GM21576 (cell line): Measurements from ENCODE around the gene PRKN.
"Not testable (repeated sequence)": the region's sequence is repeated elsewhere in the genome, so short reads cannot be mapped to it uniquely, and the experiment has no call there.

Source experiments
- ATAC-seq: cut with Tn5 transposase; IDR thresholded peaks from one replicate; pipeline ENCODE4 v1.9.1; 2021; ENCODE audit warnings: mild to moderate bottlenecking, moderate library complexity; ENCODE audit not compliant: unreplicated experiment

The PRKN gene

DNA sequence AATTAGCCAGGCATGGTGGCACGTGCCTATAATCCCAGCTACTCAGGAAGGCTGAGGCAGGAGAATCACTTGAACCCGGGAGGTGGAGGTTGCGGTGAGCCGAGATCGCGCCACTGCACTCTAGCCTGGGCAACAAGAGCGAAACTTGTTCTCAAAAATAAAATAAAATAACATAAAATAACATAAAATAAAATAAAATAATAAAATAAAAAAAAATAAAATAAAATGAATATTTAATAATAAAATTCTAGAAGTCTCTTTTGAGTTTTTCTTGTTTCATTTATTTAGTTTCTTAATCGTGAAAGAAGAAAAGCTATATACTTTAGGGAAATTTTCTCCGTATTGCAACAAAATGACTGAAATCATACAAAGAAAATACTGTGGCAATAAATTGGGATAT, 841.0 kb downstream of the PRKN start:
- not testable (repeated sequence) for ATAC-seq

DNA sequence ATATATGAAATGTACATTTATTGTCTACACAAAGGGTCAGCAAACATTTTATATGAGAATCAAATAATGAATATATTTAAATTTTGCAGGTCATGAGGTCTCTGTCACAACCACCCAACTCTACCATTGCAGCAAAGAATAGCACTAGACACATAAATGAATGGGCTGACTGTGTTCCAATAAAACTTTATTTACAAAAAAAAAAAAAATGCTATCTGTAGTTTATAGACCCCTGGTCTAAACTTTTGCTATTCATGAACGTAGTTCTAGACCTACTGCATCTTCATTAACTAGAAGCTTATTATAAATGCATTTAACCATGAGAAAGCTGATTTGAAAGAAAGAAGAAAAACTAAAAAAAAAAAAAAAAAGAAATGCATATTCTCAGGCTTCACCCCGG, 842.8 kb downstream of the PRKN start:
- no peak for ATAC-seq

DNA sequence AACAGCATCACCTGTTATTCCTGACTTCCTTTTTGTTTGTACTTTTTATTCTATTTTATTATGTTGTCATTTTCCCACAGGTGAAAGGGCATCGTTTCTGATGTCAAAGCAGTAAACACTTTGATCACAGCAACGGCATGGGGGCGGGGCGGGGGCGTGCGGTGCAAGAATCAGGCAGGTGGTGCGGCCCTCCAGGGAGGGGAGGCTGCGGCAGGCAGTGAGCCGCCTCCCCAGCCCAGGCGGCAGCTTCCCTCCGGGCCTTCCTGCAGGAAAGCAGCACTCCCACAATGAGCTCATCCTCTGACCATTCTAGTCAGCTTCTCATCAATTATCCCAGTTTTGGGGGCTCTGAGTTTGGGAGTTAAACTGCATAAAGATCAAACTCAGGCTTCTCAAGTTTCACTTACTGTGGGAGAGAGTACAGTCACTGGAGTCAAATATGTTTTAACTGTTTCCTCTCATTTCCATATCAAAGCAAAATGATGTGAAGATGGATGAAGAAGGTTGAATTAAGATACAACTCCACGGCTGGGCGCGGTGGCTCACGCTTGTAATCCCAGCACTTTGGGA, 845.3 kb downstream of the PRKN start:
- ATAC-seq, result no peak

DNA sequence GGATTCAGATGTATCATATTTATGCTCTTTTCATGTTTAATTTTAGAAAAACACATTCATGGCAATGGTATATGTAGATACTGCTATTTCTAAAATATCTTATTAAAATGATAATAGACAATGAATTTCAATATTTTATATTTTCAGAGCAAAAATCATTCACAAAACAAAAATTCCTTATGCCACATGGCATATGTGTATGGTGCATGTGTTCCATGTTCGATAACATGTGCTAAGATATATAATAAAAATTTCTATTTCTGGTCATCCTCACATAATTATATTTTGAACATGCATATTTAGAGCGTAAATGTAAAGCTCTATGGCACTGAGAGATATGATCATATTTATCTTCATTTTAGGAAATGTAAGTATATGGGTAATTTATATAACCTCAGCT, 847.5 kb downstream of the PRKN start:
- ATAC-seq, result no peak

DNA sequence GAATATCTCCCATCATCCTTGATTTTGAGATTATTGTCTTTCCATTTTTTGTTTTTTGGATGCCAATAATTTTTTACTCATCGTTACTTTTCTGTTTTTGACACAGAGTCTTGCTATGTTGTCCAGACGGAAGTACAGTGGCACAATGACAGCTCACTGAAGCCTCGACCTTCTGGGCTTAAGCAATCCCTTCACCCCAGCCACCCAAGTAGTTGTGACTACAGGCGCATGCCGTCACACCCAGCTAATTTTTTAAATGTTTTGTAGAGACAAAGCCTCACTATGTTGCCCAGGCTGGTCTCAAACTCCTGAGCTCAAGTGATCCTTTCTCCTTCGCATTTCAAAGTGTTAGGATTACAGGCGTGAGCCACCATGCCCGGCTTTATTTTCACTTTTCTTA, 851.3 kb downstream of the PRKN start:
- ATAC-seq, result no peak

DNA sequence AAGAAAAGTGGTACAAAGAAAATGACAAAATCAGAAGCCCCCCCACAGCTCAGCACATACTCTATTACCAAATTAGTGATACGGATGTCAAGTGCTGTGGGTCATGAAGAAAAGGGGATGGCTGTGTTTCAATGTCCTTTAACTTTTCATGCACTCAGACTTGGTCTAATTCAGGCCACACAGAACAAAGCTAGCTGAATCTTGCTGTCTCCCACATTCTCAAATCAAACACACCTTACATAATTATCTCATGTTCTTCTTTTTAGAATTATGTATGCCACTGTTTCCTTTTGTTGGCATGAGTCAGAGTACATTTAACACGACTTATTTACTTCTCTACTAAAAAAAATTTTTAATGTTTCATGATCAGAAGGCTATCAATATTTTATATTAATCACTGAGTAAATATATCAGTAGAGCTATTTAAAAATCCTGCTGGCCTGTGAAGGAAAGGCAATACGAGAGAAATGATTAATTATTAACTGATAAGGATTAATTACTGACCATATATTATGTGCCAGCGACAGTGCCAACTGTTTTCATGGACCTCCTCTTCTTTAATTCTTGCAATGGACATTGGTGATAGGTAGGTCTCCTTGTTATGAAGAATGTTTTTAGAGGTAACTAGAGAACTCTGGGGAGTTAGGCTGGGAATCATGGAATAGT, 857.2 kb downstream of the PRKN start:
- ATAC-seq, result no peak

DNA sequence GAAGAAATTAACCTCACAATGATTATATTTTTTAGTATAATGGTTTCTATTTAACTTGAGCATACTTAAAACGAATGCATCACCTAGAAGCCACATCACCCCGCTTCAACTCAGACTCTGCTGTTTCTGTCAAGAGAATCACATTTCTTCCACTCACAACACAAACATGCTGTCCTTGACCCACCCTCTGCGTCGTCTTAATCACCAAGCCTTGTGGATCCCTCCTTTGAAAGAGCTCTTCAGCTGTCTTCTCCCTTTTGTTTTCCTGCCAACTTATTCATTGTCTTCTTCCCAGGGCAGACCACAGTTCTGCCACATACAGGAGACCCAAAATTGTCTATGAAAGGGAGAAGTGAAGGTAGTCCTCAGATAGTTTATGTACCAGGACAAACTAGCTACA, 858.1 kb downstream of the PRKN start:
- no peak for ATAC-seq

DNA sequence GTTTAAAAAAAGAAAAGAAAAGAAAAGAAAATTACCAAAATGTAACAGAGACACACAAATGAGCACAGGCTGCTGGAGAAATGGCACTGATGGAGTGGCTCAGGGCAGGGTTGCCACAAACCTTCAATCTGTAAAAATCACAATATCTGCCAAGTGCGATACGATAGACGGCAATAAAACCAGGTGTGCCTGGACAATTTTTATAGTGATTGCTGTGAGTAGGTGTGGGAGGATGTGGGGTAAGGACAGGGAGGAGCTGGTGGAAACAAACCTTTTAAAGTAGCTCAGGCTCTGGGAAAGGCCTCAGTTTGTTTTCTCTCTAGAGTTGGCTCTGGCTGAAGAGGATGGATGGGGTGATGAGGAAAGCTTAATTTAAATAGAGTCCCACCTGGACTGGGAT, 861.0 kb downstream of the PRKN start:
- no peak for ATAC-seq

DNA sequence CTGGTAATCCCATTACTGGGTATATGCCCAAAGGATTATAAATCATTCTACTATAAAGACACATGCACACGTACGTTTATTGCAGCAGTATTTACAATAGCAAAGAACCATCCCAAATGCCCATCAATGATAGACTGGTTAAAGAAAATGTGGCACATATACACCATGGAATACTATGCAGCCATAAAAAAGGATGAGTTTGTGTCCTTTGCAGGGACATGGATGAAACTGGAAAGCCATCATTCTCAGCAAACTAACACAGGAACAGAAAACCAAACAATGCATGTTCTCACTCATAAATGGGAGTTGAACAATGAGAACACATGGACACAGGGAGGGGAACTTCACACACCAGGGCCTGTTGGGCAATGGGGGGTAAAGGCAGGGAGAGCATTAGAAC, 866.5 kb downstream of the PRKN start:
- ATAC-seq, result not testable (repeated sequence)

DNA sequence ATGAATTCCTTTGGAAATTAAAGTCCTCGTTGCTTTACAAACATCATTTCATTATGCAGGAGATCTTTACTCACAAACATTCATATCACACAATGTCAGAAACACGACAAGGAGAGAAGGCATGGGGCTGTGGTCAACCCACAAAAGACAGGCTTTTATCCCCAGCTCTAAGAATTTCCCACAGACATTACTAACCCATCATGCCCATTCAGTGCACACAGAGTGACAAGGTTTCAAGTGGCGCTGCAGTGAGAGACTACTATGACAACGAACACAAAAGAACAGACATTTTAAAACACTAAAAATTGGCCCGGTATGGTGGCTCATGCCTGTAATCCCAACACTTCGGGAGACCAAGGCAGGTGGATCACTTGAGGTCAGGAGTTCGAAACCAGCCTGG, 873.9 kb downstream of the PRKN start:
- ATAC-seq, result no peak

DNA sequence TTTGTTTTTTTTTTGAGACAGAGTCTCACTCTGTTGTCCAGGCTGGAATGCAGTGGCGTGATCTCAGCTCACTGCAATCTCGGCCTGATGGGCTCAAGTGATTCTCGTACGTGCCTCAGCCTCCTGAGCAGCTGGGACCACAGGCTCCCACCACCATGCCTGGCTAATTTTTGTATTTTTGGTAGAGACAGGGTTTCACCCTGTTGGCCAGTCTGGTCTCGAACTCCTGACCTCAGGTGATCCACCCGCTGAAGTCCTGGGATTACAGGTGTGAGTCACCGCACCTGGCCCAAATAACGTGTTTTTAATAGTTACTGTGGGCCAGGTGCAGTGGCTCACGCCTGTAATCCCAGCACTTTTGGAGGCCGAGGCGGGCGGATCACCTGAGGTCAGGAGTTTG, 876.1 kb downstream of the PRKN start:
- ATAC-seq, result not testable (repeated sequence)

DNA sequence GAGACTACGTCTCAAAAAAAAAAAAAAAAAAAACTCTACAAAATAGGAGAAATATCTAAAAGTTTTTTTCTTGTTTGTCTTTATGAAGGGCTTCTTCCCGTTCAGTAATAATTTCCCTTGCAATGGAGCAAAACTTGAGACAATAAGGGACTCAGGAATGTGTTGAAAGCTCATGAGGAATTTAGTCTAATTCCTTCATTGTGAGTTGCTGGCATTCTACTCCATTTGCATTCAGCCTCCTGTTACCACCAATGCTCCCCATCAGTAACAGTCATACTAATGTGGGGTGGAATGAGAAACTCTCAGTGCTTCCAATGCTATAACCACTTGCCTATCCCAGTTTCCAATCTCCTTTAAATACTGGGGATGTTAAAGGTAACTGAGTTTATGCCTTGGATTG, 877.0 kb downstream of the PRKN start:
- no peak for ATAC-seq

DNA sequence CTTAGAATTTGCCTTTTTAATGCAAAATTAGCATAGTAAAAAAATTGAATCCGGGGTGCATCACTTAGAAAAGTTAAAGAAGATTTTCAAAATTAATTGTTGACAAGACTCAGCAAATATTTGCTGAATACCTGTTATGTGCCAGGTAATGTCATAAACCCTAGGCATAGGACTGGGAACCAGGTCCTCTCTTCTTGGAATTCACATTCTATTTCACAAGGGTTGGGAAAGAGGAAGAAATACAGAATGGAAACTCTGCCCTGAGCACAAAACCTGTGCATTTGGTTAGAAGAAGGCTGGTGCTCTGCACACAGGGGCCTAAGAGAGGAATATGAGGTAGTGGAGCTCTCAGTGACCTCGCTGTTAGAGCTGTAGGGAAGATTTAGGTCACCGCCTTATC, 879.9 kb downstream of the PRKN start:
- no peak for ATAC-seq

DNA sequence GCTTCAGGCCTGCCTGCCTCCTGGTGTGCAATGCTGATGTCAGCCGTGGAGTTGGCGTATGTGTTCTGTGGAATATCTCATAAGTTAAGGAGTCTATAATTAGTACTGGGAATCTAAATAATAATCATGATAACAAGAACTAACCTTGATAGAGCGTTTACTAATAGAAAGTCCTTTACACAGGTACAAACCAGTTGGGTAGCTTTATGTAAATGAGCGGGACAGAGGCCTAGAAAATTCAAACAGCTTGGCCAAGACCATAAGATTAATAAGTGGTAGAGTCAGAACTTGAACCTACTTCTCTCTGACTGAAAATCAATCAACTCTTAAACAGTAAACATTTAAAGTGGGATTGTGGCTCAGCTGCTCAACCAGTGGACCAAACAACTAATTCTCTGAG, 882.8 kb downstream of the PRKN start:
- ATAC-seq, result no peak

DNA sequence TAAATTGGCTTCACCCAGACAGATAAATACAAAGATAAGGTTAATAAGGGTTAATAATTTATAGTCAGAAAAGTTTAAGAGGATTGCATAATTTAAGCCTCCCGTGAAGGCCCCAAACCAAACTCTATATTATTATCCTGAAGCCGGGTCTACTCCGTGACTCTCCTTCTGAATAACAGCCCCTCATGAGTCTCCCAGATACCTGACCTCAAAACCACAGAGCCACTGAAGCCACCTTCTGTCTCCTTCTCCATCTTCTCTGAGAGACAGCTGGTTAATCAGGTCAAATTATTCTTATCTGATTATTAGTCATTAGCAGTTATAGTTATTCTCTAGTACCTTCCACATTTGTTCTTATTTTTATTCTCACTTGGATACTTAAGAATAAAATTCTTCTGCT, 884.5 kb downstream of the PRKN start:
- no peak for ATAC-seq

DNA sequence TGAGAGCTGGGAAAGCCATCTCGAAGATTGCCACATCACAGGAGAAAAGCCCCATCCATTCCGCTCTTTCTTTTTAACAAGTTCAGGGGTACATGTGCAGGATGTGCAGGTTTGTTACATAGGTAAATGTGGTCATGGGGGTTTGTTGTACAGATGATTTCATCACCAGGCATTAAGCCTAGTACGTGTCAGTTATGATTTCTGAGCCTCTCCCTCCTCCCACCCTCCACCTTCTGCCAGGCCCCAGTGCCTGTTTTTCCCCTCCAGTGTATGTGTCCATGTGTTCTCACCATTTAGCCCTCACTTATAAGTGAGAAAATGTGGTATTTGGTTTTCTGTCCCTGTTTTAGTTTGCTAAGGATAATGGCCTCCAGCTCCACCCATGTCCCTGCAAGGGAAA, 887.2 kb downstream of the PRKN start:
- ATAC-seq, result no peak

DNA sequence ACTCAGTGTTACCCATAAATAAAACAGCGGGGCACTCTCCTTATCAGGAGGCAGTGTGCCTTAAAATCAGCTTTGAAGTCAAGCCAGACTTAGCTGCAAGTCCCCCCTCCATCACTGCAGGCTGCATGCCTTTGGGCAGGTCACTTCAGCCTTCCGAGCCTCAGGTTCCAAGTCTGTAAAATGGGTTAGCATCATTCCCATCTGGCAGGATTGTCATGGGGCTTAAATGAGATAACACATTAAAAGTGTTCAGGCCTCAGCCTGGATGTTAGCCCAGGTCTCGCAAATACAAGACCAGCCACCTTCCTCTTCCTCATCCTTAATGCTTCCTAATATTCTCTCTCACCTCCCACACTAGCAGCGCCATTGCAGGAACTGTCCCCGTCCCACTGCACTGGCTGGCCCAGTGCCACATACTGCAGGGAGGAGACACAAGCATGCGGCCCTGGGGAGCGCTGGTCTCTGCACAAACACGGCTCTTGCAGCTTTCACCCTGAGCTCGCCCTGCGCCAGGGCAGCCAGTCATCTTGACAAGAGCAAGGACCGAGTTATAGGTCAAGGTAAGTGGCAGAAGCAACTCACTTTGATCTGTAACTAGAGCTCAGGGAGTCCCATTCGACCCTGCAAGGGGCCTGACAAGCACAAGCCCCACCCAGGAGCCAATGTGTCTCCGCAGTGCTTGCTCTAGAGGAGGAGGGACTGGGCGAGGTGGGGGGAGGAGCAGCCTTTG, 889.1 kb downstream of the PRKN start:
- ATAC-seq, result no peak

DNA sequence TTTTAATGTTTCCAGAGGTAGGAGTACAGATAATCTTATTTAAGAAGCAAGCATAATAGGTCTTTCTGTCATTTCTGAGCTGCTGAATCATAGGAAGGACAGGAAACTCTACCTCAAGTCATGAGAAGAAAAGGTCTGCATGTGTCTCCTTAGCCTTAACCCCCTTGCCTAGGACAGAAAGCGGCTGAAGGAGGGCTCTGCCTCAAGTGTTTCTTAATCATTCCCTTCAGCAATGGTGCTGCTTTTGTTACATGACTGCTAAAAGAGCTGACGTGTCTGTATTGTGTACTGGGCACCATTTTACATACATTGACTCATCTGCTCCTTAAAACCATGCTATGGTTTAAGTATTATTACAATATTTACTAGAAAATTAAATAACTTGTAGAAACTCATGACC, 889.7 kb downstream of the PRKN start:
- ATAC-seq, result no peak

DNA sequence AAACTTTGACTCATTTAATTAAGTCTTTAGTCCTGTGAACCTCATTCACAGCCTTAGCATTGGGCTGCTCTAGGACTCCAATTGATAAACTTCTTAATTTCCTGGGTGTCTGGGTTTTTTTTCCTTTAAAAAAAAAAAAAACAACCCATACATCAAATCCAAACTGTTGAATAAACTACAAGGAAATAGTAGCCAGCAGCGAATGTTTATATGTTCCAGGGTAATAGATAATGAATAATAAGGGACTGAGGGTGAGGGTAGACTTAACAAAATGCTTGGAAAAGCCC, 890.2 kb downstream of the PRKN start:
- no peak for ATAC-seq

DNA sequence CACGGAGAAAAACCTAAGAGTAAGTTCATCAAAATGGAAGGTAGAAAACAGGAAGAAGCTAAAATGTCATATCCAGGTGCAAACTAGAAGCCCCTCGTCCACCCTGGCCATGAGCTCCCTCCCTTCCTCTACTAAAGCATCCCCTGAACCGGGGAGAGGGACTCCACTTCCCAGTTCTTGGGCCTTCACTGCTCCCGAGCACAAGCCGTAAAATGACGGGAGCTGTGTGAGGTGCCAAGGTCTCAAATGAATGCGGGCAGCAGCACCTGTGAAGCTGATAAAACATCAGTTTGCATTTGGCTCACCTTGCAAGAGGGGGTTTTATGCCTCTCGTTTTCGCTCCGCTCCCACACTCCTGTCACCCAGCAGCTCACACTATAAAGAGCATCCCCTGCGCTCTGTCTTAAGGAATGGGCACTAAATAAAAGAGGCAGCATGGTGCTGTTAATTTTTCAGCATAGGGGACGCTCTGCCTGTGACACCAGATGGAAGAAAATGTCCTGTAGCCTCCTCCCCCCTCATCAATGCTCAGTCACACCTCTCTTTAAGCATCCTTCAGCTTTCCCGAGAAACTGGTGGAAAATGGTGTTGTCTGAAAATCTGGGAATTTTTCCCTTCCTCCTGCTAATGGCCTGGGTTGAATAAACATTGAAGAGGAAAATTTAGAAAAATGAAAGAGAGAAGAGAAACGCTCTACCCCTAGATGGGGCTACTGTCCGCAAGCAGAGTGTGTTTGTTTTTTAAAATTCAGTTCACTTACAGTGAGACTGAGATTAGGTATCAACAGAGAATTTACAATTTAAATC, 890.7 kb downstream of the PRKN start:
- ATAC-seq, result no peak

DNA sequence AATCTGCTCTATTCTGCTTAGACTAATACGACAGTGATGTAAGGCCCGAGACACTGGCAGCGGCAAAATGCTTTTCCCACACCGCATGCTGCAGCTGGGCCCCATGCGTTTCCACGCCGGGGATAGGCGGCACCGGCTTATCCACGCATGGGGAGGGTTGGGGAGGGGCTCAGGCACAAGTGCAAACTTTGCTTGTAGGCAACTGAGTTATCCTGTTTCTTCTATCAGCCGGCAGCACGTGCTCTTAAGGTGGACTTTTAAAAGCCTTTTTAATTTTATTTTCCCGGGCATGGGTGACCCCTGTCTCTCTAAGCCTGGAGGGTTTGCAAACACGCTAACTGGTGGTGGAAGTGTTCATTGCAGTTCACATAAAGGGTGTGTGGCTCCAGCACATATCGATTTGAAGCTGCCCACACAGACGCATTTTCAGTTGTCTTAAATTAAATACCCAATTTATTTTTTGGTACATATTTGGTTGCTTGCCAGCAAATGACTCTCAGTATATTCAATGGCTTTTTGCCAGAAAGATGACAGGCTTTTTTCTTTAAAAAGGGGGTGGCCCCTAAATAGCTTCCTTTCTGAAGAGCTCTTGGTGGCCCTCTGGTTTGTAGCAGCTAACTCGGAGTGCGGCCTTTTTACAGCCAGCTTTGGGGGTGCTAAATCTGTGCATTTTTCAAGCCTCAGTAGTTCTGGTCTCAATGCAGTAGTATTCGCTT, 891.9 kb downstream of the PRKN start:
- ATAC-seq, result no peak
